ENCODE data around the gene RGS3. TPM values are rescaled to one million over a fixed set of nuclear protein-coding genes. Genes with fewer than 3 reads are reported as not detected.
A peak's percentile ranks its signal among the peaks of the same experiment; 100 is the strongest.

Gene RGS3
- total RNA-seq, 1 donor from 2014 or later, result 110 TPM

GRCh38 chr9:113598451-113598850, 134.9 kb downstream of the RGS3 start:
- no peak for DNase-seq (ENCODE audit: low read depth)

- DNase-seq (ENCODE audit: low read depth), result no peak
These were observed 135.4 kb downstream of the RGS3 start for GRCh38 chr9:113598883-113599282.

GRCh38 chr9:113599646-113600022, 136.1 kb downstream of the RGS3 start:
- peak; percentile 69 for DNase-seq (ENCODE audit: low read depth)

GRCh38 chr9:113600023-113600823, 136.7 kb downstream of the RGS3 start:
- DNase-seq (ENCODE audit: low read depth), result peak; percentile 38

- no peak for DNase-seq (ENCODE audit: low read depth)
These were observed 137.5 kb downstream of the RGS3 start for GRCh38 chr9:113600871-113601614.

GRCh38 chr9:113601656-113602055, 138.1 kb downstream of the RGS3 start:
- DNase-seq (ENCODE audit: low read depth), result no peak

GRCh38 chr9:113602126-113603047, 138.9 kb downstream of the RGS3 start:
- DNase-seq (ENCODE audit: low read depth), result peak; percentile 74

- no peak for DNase-seq (ENCODE audit: low read depth)
These were observed 139.5 kb downstream of the RGS3 start for GRCh38 chr9:113603048-113603375.

- DNase-seq (ENCODE audit: low read depth), result no peak
These were observed 140.2 kb downstream of the RGS3 start for GRCh38 chr9:113603773-113604172.

- no peak for DNase-seq (ENCODE audit: low read depth)
These were observed 140.9 kb downstream of the RGS3 start for GRCh38 chr9:113604393-113604792.

- no peak for DNase-seq (ENCODE audit: low read depth)
These were observed 143.0 kb downstream of the RGS3 start for GRCh38 chr9:113606510-113606909.

GRCh38 chr9:113608082-113608685, 144.7 kb downstream of the RGS3 start:
- no peak for DNase-seq (ENCODE audit: low read depth)

GRCh38 chr9:113609562-113610318, 146.2 kb downstream of the RGS3 start:
- peak; percentile 98 for DNase-seq (ENCODE audit: low read depth)

- peak; percentile 55 for DNase-seq (ENCODE audit: low read depth)
These were observed 148.1 kb downstream of the RGS3 start for GRCh38 chr9:113611461-113612215.

GRCh38 chr9:113612216-113612747, 148.8 kb downstream of the RGS3 start:
- DNase-seq (ENCODE audit: low read depth), result no peak

- no peak for DNase-seq (ENCODE audit: low read depth)
These were observed 149.3 kb downstream of the RGS3 start for GRCh38 chr9:113612828-113613227.

- no peak for DNase-seq (ENCODE audit: low read depth)
These were observed 150.4 kb downstream of the RGS3 start for GRCh38 chr9:113613815-113614413.

- peak; percentile 83 for DNase-seq (ENCODE audit: low read depth)
These were observed 151.5 kb downstream of the RGS3 start for GRCh38 chr9:113614843-113615648.
